Omental fat pad (tissue), 4 donors: ENCODE data around the gene ATOH7. TPM values are rescaled to one million over a fixed set of nuclear protein-coding genes. Genes with fewer than 3 reads are reported as not detected.
A peak's percentile ranks its signal among the peaks of the same experiment; 100 is the strongest.

Experiments used
- ATAC-seq: fragments of 150-250 bp; one replicate; pipeline ENCODE4 v1.9.1; 2016; ENCODE audit warnings: mild to moderate bottlenecking, moderate library complexity; ENCODE audit not compliant: low FRiP score
- DNase-seq: peaks from one replicate; pipeline ENCODE4 v3.0.0-alpha.2; 2019; ENCODE audit warnings: low spot score
- total RNA-seq, 4 donors: library from RNA; depleted of rRNA; stranded (reverse); fragments of >200 nt; gene quantifications; one replicate each; pipeline ENCODE4 v1.1.0, GENCODE V29; 2016
- TF ChIP-seq, protein P1 (sequence below), 3 donors: fragments of 450-650 bp; IDR thresholded peaks; one replicate each; pipeline ENCODE4 v1.5.1; 2016 to 2017; ENCODE audit warnings: antibody characterized with exemption in 3 of 3, mild to moderate bottlenecking in 3 of 3, moderate library complexity in 2 of 3

ATOH7 gene
- total RNA-seq, 4 donors from 2014 or later: not detected

DNA sequence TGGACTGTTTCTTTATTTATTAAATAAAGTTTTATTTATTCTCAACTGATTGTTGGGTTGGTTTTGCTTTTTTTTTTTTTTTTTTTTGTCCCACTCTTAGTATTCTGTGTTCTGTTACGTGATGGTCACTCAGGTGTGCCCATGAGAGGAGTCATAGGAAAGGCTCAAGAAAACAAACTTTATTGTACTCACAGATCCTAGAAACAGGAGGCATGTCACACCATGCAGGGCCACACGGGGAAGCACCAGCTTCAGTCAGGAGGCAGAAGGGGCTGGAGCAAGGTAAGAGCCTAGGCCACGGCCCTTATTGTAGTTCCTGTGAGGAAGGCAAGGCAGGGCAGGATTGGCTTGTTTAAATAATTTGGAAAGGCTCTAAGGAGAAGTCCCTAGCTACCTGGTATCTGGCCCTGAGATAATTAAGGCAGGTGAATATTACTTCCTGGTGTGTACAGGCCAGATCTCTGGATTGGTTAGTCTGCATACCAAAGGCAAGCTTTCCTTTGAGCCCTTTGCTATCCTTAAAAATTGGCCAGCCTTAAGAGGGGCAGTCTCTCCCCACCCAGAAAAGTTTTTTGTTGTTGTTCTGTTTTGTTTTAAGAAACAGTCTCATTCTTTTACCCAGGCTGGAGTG is 8.3 kb downstream of the ATOH7 start:
- ATAC-seq (no peak), DNase-seq (no peak)
- TF ChIP-seq, protein P1, sequence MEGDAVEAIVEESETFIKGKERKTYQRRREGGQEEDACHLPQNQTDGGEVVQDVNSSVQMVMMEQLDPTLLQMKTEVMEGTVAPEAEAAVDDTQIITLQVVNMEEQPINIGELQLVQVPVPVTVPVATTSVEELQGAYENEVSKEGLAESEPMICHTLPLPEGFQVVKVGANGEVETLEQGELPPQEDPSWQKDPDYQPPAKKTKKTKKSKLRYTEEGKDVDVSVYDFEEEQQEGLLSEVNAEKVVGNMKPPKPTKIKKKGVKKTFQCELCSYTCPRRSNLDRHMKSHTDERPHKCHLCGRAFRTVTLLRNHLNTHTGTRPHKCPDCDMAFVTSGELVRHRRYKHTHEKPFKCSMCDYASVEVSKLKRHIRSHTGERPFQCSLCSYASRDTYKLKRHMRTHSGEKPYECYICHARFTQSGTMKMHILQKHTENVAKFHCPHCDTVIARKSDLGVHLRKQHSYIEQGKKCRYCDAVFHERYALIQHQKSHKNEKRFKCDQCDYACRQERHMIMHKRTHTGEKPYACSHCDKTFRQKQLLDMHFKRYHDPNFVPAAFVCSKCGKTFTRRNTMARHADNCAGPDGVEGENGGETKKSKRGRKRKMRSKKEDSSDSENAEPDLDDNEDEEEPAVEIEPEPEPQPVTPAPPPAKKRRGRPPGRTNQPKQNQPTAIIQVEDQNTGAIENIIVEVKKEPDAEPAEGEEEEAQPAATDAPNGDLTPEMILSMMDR (IDR thresholded peaks at IDR 0.05): no peak

DNA sequence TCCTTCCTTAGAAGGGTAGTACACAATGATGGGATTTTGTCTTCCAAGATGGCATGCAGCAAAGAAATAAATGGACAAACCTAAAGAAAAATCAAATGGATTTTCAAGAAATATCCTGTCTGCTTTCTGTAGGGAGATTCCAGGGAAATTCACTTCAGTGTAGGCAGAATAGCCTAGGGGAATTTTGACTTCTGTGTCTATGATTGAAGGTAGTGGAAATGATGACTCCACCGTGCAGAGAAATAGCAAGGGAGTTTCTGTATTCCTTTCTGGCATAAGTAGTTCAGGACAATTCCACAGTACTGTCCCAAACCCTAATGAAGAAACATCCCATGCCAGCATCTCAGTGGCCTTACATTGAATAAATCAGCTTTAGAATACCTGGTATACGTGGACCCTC is 9.5 kb downstream of the ATOH7 start:
- ATAC-seq (no peak), DNase-seq (no peak)
- TF ChIP-seq, protein P1 (IDR thresholded peaks at IDR 0.05): no peak

DNA sequence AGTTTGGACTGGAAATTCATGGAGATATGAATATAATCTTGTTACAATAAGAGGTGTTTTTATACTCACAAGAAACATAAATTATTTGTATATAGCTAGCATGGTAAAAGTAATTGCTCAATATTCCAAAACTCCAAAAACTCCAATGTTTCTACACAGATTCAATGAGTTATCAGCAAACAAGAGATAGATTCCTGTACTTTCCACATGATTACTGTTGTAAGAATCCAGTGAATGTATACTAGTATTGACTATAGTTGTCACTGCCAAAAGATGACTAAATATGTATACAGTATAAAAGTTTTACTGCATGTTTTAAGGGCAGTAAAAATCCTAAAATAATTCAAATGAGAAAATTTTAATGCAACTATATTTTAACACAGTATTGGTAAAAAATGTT is 10.7 kb downstream of the ATOH7 start:
- TF ChIP-seq, protein P1 (IDR thresholded peaks at IDR 0.05): no peak
- DNase-seq: no peak
- ATAC-seq: no peak

DNA sequence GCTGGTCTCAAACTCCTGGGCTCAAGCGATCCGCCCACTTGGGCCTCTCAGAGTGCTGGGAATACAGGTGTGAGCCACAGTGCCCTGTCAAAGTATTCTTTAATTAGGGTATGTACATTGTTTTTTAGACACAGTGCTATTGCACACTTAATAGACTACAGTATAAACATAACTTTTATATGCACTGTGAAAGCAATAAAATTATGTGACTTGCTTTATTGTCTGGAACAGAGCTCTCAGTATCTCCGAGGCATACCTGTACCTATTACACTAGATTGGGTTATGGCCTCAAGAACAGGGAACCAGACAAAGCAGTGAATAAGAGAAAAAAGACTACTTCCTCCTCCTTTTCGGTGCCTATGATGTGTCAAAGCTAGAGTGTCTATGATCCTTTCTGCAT is 13.1 kb downstream of the ATOH7 start:
- TF ChIP-seq, protein P1 (IDR thresholded peaks at IDR 0.05): no peak
- ATAC-seq (no peak), DNase-seq (no peak)

DNA sequence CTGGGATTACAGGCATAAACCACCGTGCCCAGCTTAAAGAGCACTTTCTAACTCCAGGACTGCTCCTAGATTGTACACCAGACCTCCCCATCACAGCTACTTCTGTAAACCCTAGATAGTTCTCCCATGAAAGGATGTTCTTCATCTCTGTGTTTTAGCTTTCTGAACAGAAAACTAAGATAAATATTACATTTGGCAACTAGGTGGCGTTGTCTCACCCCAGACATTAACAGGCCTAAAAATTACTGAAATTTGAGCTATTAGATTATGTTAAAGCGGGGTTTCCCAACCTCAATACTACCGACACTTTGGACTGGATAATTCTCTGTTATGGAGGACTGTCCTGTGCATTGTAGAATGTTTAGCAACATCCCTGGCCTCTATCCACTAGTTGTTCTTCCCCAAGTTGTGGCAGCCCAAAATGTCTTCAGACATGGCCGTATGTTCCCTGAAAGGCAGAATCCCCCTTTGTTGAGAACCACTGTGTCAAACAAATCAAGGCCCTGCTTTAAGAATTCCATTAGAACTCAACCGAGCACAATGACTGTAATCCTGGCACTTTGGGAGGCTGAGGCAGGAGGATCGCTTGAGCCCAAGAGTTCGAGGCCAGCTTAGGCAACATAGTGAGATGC is 19.1 kb downstream of the ATOH7 start:
- TF ChIP-seq, protein P1 (IDR thresholded peaks at IDR 0.05): no peak
- no peak for DNase-seq
- ATAC-seq: peak; percentile 62

DNA sequence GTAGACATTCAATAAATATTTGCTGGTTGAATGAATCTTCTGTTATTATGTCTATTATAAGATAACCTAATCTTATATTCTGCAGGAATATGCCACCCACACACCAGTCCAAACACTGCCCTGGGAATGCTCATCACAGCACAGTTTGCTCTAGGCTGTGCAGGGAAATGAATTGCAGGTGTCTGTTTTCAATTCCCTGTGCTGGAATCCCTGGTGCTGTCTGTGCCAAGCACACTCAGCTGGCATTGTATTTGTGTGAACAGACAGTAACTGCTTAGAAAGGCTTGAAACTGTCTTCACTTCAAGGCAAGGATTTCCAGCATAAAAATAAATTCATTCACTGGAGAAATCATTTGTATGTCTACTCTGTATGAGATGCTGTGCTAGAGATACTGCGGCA is 20.2 kb downstream of the ATOH7 start:
- no peak for ATAC-seq

More for the DNA sequence above, 20.2 kb downstream of the ATOH7 start:
- DNase-seq: no peak
- TF ChIP-seq, protein P1 (IDR thresholded peaks at IDR 0.05): no peak
